Mucosa of rectum (tissue), 2 donors: ENCODE measurements around the gene OTOG.

Source experiments
- H3K27ac ChIP-seq, 2 donors: one replicate each; pipeline ENCODE4 v1.7.0; 2013; ENCODE audit warnings: inconsistent platforms in 2 of 2, low read depth in 2 of 2, low read length in 2 of 2
- H3K27me3 ChIP-seq, 2 donors: one replicate each; pipeline ENCODE4 v1.7.0; 2013; ENCODE audit warnings: low read length in 2 of 2; ENCODE audit not compliant: control insufficient read depth in 2 of 2, insufficient read depth in 2 of 2
- H3K36me3 ChIP-seq, 2 donors: one replicate each; pipeline ENCODE4 v1.7.0; 2013; ENCODE audit warnings: low read length in 2 of 2; ENCODE audit not compliant: control insufficient read depth in 2 of 2, insufficient read depth in 2 of 2
- H3K4me1 ChIP-seq, 2 donors: one replicate each; pipeline ENCODE4 v1.7.0; 2013; ENCODE audit warnings: low read length in 2 of 2, mild to moderate bottlenecking in 1 of 2; ENCODE audit not compliant: control insufficient read depth in 2 of 2, insufficient read depth in 2 of 2
- H3K4me3 ChIP-seq, 2 donors: one replicate each; pipeline ENCODE4 v1.7.0; 2013; ENCODE audit warnings: low read length in 2 of 2
- H3K9ac ChIP-seq, 2 donors: one replicate each; pipeline ENCODE4 v1.7.0; 2013; ENCODE audit warnings: low read length in 2 of 2, low read depth in 1 of 2, mild to moderate bottlenecking in 1 of 2
- H3K9me3 ChIP-seq, 2 donors: one replicate each; pipeline ENCODE4 v1.7.0; 2013; ENCODE audit warnings: low read length in 2 of 2; ENCODE audit not compliant: control insufficient read depth in 2 of 2
- donor health status: healthy.
- donor health status: Normal muscosa, but diverticular disease.

The OTOG gene

GRCh38 chr11:17629113-17629512, 82.1 kb downstream of the OTOG start:
- Histone ChIP-seq H3K27me3 (peaks cover 2 to 5% of the 10 kb centered on the region in 2 donors), H3K27ac (no peak overlapping the region), H3K9ac (no peak overlapping the region), H3K36me3 (no peaks in the 10 kb centered on the region), H3K9me3 (no peaks in the 10 kb centered on the region), H3K4me3 (no peak overlapping the region), H3K4me1 (no peaks in the 10 kb centered on the region)

DNA sequence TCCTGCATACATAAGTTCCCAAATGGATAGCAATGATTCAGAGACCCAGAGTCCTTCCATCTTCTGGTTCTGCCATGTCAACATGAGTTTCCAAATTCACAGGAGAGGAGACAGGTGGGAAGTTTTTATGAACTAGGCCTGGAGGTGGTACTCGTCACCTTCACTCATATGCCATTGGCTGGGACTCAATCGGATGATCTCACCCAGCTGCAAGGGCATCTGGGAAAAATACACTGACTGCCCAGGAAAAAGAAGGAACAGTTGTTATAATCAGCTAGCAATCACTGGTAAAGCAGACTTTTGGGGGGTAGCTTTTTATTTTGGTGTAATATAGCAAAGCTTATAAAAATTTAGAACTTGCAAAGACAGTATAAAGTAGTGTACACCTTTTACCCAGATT, 83.9 kb downstream of the OTOG start:
- Histone ChIP-seq H3K27me3 (peaks cover 2 to 5% of the 10 kb centered on the region in 2 donors), H3K36me3 (no peaks in the 10 kb centered on the region), H3K4me1 (no peaks in the 10 kb centered on the region), H3K9me3 (no peaks in the 10 kb centered on the region), H3K4me3 (no peak overlapping the region), H3K9ac (no peak overlapping the region), H3K27ac (no peak overlapping the region)

GRCh38 chr11:17631702-17632365, 84.8 kb downstream of the OTOG start:
- no peaks in the 10 kb centered on the region for H3K4me1 ChIP-seq
- no peak overlapping the region for H3K27ac ChIP-seq
- H3K36me3 ChIP-seq: no peaks in the 10 kb centered on the region
- no peaks in the 10 kb centered on the region for H3K9me3 ChIP-seq
- peaks cover 2 to 5% of the 10 kb centered on the region in 2 donors for H3K27me3 ChIP-seq
- no peak overlapping the region for H3K4me3 ChIP-seq
- H3K9ac ChIP-seq: no peak overlapping the region

- peaks cover 2 to 5% of the 10 kb centered on the region in 2 donors for H3K27me3 ChIP-seq
- no peak overlapping the region for H3K27ac ChIP-seq
These were observed 86.4 kb downstream of the OTOG start for GRCh38 chr11:17633279-17633986.

DNA sequence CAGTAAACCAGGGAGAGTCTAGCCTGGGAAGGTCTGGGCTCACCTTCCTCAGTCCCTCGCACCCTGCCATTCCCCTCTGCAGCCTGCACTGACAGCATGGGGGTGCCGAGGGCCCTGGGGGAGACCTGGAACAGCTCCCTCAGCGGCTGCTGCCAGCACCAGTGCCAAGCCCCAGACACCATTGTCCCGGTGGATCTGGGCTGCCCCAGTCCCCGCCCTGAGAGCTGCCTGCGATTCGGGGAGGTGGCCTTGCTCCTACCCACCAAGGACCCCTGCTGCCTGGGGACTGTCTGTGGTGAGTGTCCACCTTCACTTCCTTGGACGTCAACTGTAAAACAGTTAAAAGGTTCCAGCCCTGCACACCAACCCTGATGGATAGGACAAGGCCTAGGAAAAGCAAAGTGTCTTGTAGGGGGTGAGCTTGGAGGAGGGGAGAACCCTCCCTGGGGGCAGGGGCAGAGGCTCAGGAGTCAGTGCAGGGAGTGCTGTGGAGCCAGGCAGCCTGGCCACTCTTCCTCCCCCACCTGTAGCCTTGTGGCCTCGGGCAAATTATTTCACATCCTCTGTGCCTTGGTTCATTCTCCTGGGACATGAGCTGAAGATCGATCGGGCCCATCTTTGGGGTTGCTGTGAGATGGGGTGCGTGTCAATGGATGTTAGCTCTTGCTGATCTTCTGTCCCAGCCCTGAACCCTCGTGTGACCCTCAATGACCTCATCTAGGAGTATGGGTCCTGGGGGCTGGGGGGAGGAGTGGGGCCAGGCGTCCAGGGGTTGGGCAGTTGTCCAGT, 87.1 kb downstream of the OTOG start:
- Histone ChIP-seq H3K36me3 (no peaks in the 10 kb centered on the region), H3K9me3 (no peaks in the 10 kb centered on the region), H3K4me3 (no peak overlapping the region), H3K4me1 (no peaks in the 10 kb centered on the region), H3K27me3 (peaks cover 1 to 3% of the 10 kb centered on the region in 2 donors), H3K9ac (no peak overlapping the region), H3K27ac (no peak overlapping the region)

More at GRCh38 chr11:17633279-17633986, 86.4 kb downstream of the OTOG start:
- no peak overlapping the region for H3K4me3 ChIP-seq
- H3K4me1 ChIP-seq: no peaks in the 10 kb centered on the region
- H3K9me3 ChIP-seq: no peaks in the 10 kb centered on the region
- H3K36me3 ChIP-seq: no peaks in the 10 kb centered on the region
- H3K9ac ChIP-seq: no peak overlapping the region

DNA sequence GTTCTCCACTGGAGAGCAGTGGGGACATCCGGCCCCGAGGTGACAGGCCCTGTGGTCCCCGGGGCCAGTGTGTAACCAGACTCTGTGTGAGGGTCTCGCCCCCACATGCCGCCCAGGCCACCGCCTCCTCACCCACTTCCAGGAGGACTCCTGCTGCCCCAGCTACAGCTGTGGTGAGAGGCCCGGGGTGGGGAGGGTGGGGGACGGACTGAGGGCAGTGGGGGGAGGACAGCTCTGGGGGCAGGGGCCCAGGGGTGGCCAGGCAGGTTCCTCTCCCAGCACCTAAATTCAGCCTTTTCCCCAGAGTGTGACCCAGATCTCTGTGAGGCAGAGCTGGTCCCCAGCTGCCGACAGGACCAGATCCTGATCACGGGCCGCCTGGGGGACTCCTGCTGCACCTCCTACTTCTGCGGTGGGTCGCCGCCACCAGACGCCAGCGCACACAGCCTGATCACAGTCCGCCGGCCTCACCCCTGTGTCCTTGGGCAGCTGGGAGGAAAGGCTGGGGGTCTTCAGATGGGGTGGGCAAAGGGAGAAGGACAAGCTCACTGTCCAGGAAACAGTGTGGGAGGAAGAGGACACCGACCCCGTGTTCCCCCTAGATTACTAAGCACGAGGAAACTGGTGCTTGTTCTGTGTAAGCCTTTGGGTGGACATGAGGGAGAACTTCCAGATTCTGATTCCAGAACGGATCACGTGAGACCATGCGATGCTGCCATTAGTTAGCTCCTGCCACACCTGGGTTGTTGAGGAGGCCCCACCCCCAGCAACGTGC, 87.9 kb downstream of the OTOG start:
- Histone ChIP-seq H3K9me3 (no peaks in the 10 kb centered on the region), H3K4me3 (no peak overlapping the region), H3K27ac (no peak overlapping the region), H3K9ac (no peak overlapping the region), H3K4me1 (no peaks in the 10 kb centered on the region), H3K27me3 (peaks cover 0 to 3% of the 10 kb centered on the region in 2 donors), H3K36me3 (no peaks in the 10 kb centered on the region)

DNA sequence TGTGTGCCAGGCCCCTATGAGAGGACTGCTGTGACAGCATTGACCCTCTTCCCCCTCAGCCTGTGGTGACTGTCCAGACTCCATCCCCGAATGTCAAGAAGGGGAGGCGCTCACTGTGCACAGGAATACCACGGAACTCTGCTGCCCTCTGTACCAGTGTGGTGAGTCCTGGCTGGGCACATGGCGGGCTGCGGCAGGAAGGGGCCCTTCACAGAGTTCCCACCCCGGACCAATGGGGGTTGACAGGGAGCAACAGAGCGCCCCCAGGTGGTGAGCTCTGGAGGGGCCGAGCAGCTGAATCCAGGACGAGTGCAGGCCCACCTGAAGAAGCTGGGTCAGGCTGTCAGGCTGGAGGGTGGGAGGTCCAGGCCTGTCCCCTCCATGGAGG, 88.5 kb downstream of the OTOG start:
- no peaks in the 10 kb centered on the region for H3K4me1 ChIP-seq

GRCh38 chr11:17636721-17637120, 89.7 kb downstream of the OTOG start:
- H3K27ac ChIP-seq: no peak overlapping the region
- H3K9me3 ChIP-seq: no peaks in the 10 kb centered on the region
- peaks cover 0 to 3% of the 10 kb centered on the region in 2 donors for H3K27me3 ChIP-seq

More for the DNA sequence above, 88.5 kb downstream of the OTOG start:
- H3K4me3 ChIP-seq: no peak overlapping the region
- no peaks in the 10 kb centered on the region for H3K36me3 ChIP-seq
- H3K9me3 ChIP-seq: no peaks in the 10 kb centered on the region
- no peak overlapping the region for H3K9ac ChIP-seq
- H3K27me3 ChIP-seq: peaks cover 0 to 3% of the 10 kb centered on the region in 2 donors
- H3K27ac ChIP-seq: no peak overlapping the region

DNA sequence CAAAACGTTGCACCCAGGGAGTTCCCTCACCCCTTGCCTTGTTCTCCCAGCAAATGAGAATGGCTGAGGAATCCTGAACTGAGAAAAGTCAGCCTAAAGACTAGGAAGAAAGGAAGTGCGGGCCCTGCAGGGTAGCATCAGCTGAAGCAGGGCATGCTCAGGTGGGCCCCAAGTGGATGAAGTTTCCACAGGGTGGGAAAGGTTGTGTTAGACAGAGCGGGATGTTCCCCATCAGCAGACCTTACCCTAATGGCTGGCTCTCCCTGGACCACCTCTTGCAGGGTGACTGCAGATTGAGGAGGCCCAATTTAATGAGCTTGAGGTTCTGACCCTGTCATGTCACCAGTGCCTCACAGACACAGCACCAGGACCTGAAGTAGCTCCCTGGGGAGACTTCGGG, 90.8 kb downstream of the OTOG start:
- Histone ChIP-seq H3K27me3 (no peaks in the 10 kb centered on the region), H3K9ac (no peak overlapping the region), H3K4me3 (no peak overlapping the region), H3K36me3 (no peaks in the 10 kb centered on the region), H3K4me1 (no peaks in the 10 kb centered on the region), H3K27ac (no peak overlapping the region), H3K9me3 (no peaks in the 10 kb centered on the region)

More at GRCh38 chr11:17636721-17637120, 89.7 kb downstream of the OTOG start:
- Histone ChIP-seq H3K4me3 (no peak overlapping the region), H3K4me1 (no peaks in the 10 kb centered on the region), H3K9ac (no peak overlapping the region), H3K36me3 (no peaks in the 10 kb centered on the region)
